CD14-positive monocyte (primary cell): ENCODE results near the gene KLK15. TPM values are rescaled to one million over a fixed set of nuclear protein-coding genes. Genes with fewer than 3 reads are reported as not detected.

Source experiments
- DNase-seq, 3 donors: peaks; one replicate each; pipeline ENCODE4 v3.0.0-alpha.2; 2011 to 2022
- H2AFZ ChIP-seq: 2 replicates; pipeline ENCODE4 v1.6.0; 2012; ENCODE audit warnings: mild to moderate bottlenecking, low read depth, low read length, inconsistent platforms; ENCODE audit not compliant: insufficient read depth, poor library complexity, severe bottlenecking
- H3K27ac ChIP-seq, 2 donors: 1 replicate in 1 of 2; 2 replicates in 1 of 2; pipeline ENCODE4 v1.5.1; 2012 to 2013; ENCODE audit warnings: low read length in 2 of 2, control low read depth in 1 of 2, inconsistent platforms in 1 of 2, low read depth in 1 of 2, mild to moderate bottlenecking in 1 of 2
- H3K27me3 ChIP-seq, 2 donors: one replicate each; pipeline versions ENCODE4 v1.6.0 to v1.6.1; 2011 to 2013; ENCODE audit warnings: low read length in 2 of 2; ENCODE audit not compliant: control insufficient read depth in 2 of 2, insufficient read depth in 2 of 2
- H3K36me3 ChIP-seq, 2 donors: replicated peaks in 1 of 2; 1 replicate in 1 of 2; 2 replicates in 1 of 2; pipeline versions ENCODE4 v1.5.1 to v1.6.1; 2012 to 2013; ENCODE audit warnings: low read length in 2 of 2, control low read depth in 1 of 2, inconsistent platforms in 1 of 2, mild to moderate bottlenecking in 1 of 2; ENCODE audit not compliant: insufficient read depth in 2 of 2, control insufficient read depth in 1 of 2
- H3K4me1 ChIP-seq, 2 donors: 1 replicate in 1 of 2; 2 replicates in 1 of 2; pipeline versions ENCODE4 v1.5.1 to v1.6.1; 2012 to 2013; ENCODE audit warnings: low read length in 2 of 2, control low read depth in 1 of 2, inconsistent platforms in 1 of 2, mild to moderate bottlenecking in 1 of 2, moderate library complexity in 1 of 2; ENCODE audit not compliant: insufficient read depth in 2 of 2, control insufficient read depth in 1 of 2
- H3K4me2 ChIP-seq: replicated peaks from 2 replicates; pipeline ENCODE3; 2012; ENCODE audit warnings: low read length, moderate library complexity, mild to moderate bottlenecking; ENCODE audit not compliant: poor library complexity, severe bottlenecking; ENCODE audit errors: extremely low read depth
- H3K4me3 ChIP-seq, 3 experiments: fragments of 200-600 bp in 1 of 3; sonication (generic) in 1 of 3; replicated peaks in 1 of 3; 1 replicate in 2 of 3; 2 replicates in 1 of 3; pipeline ENCODE4 v1.5.1; 2011 to 2013; ENCODE audit warnings: low read length in 3 of 3, mild to moderate bottlenecking in 3 of 3, control low read depth in 2 of 3, low read depth in 2 of 3, inconsistent platforms in 1 of 3, moderate library complexity in 1 of 3
- H3K79me2 ChIP-seq: 2 replicates; pipeline ENCODE4 v1.6.0; 2012; ENCODE audit warnings: mild to moderate bottlenecking, control low read depth, inconsistent platforms, low read length, moderate library complexity; ENCODE audit not compliant: insufficient read depth
- H3K9ac ChIP-seq: 2 replicates; pipeline ENCODE4 v1.6.0; 2017; ENCODE audit warnings: low read length, mild to moderate bottlenecking; ENCODE audit not compliant: insufficient read depth, poor library complexity, severe bottlenecking
- H3K9me3 ChIP-seq, 2 donors: replicated peaks in 1 of 2; 1 replicate in 1 of 2; 2 replicates in 1 of 2; pipeline versions ENCODE4 v1.5.1 to v1.6.1; 2012 to 2013; ENCODE audit warnings: low read length in 2 of 2, control low read depth in 1 of 2; ENCODE audit not compliant: control insufficient read depth in 1 of 2, insufficient read depth in 1 of 2
- H4K20me1 ChIP-seq: 2 replicates; pipeline ENCODE4 v1.6.0; 2012; ENCODE audit warnings: mild to moderate bottlenecking, low read length, control low read depth, moderate library complexity; ENCODE audit not compliant: insufficient read depth
- H3K27ac Mint-ChIP-seq, 7 donors: one replicate each; pipeline ENCODE4 v1.8.0; 2020; ENCODE audit warnings: mild to moderate bottlenecking in 7 of 7, mixed read lengths in 7 of 7, moderate library complexity in 6 of 7, inconsistent platforms in 2 of 7
- H3K27me3 Mint-ChIP-seq, 3 donors: one replicate each; pipeline ENCODE4 v1.8.0; 2021 to 2022; ENCODE audit warnings: low read depth in 3 of 3, mild to moderate bottlenecking in 3 of 3, mixed read lengths in 3 of 3, moderate library complexity in 3 of 3, inconsistent platforms in 1 of 3
- H3K36me3 Mint-ChIP-seq, 2 donors: one replicate each; pipeline ENCODE4 v1.8.0; 2020; ENCODE audit warnings: mixed read lengths in 2 of 2, inconsistent platforms in 1 of 2, mild to moderate bottlenecking in 1 of 2
- H3K4me1 Mint-ChIP-seq: one replicate; pipeline ENCODE4 v1.8.0; 2020; ENCODE audit warnings: mild to moderate bottlenecking, mixed read lengths
- H3K4me3 Mint-ChIP-seq, 2 donors: one replicate each; pipeline ENCODE4 v1.8.0; 2020; ENCODE audit warnings: mild to moderate bottlenecking in 2 of 2, mixed read lengths in 2 of 2, moderate library complexity in 1 of 2
- H3K9me3 Mint-ChIP-seq, 7 donors: one replicate each; pipeline ENCODE4 v1.8.0; 2020 to 2022; ENCODE audit warnings: mixed read lengths in 7 of 7, mild to moderate bottlenecking in 6 of 7, moderate library complexity in 6 of 7, inconsistent platforms in 2 of 7
- WGBS: methylation state at CpG from one replicate; pipeline ENCODE4 v1.1.5; 2013; ENCODE audit warnings: missing lambda C conversion rate; ENCODE audit not compliant: insufficient coverage; 5-methylcytosine and 5-hydroxymethylcytosine counted together
- intact Hi-C, 2 donors: fragments of 100-400 bp; cut with micrococcal nuclease; formaldehyde crosslinking; loops; one replicate each; pipeline versions ENCODE4 v1.15.0 to v1.15.1; 2023
- polyA plus RNA-seq, 3 donors: library from polyadenylated mRNA; depleted of rRNA in 1 of 3; unstranded in 2 of 3; stranded (reverse) in 1 of 3; fragments of 300-500 nt in 2 of 3; fragments of >200 nt in 1 of 3; fragmentation: Illumina TruSeq in 2 of 3; gene quantifications; 1 replicate in 2 of 3; 2 replicates in 1 of 3; pipeline ENCODE4 v1.2.3, GENCODE V29; 2012 to 2021
- TF ChIP-seq, protein P1 (sequence below): fragments of 200-600 bp; IDR thresholded peaks from one replicate; pipeline ENCODE4 v1.8.0; 2022; ENCODE audit warnings: antibody characterized with exemption, mild to moderate bottlenecking

KLK15 gene
- polyA plus RNA-seq, 3 donors, result not detected

DNA sequence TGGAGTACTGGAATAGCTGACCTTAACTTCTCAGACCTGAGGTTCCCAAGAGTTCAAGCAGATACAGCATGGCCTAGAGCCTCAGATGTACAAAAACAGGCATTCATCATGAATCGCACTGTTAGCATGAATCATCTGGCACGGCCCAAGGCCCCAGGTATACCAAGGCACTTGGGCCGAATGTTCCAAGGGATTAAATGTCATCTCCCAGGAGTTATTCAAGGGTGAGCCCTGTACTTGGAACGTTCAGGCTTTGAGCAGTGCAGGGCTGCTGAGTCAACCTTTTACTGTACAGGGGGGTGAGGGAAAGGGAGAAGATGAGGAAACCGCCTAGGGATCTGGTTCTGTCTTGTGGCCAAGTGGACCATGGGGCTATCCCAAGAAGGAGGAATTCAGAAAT is 27.6 kb upstream of the KLK15 start:
- intact Hi-C loops, result no loop called here
- peaks cover 0 to 18% (median 7%) of the 10 kb centered on the region in 7 donors for H3K9me3 Mint-ChIP-seq
- no peaks in the 10 kb centered on the region for H3K36me3 Mint-ChIP-seq
- 88% methylated on average over 4 of the region's 5 CpGs for WGBS
- Histone ChIP-seq H3K9me3 (peaks cover 5 to 8% of the 10 kb centered on the region in 2 donors), H3K4me3 (no peak overlapping the region), H4K20me1 (no peaks in the 10 kb centered on the region), H3K36me3 (no peaks in the 10 kb centered on the region), H2AFZ (no peak overlapping the region), H3K27ac (no peak overlapping the region), H3K4me2 (no peak overlapping the region), H3K79me2 (no peaks in the 10 kb centered on the region), H3K27me3 (no peaks in the 10 kb centered on the region), H3K9ac (no peak overlapping the region), H3K4me1 (no peaks in the 10 kb centered on the region)
- no peaks in the 10 kb centered on the region for H3K4me1 Mint-ChIP-seq
- peaks cover 24 to 32% (median 32%) of the 10 kb centered on the region in 3 donors for H3K27me3 Mint-ChIP-seq
- H3K4me3 Mint-ChIP-seq, result no peak overlapping the region
- H3K27ac Mint-ChIP-seq, result no peak overlapping the region
- TF ChIP-seq, protein P1, sequence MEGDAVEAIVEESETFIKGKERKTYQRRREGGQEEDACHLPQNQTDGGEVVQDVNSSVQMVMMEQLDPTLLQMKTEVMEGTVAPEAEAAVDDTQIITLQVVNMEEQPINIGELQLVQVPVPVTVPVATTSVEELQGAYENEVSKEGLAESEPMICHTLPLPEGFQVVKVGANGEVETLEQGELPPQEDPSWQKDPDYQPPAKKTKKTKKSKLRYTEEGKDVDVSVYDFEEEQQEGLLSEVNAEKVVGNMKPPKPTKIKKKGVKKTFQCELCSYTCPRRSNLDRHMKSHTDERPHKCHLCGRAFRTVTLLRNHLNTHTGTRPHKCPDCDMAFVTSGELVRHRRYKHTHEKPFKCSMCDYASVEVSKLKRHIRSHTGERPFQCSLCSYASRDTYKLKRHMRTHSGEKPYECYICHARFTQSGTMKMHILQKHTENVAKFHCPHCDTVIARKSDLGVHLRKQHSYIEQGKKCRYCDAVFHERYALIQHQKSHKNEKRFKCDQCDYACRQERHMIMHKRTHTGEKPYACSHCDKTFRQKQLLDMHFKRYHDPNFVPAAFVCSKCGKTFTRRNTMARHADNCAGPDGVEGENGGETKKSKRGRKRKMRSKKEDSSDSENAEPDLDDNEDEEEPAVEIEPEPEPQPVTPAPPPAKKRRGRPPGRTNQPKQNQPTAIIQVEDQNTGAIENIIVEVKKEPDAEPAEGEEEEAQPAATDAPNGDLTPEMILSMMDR, result no peak
- DNase-seq, result no peak

DNA sequence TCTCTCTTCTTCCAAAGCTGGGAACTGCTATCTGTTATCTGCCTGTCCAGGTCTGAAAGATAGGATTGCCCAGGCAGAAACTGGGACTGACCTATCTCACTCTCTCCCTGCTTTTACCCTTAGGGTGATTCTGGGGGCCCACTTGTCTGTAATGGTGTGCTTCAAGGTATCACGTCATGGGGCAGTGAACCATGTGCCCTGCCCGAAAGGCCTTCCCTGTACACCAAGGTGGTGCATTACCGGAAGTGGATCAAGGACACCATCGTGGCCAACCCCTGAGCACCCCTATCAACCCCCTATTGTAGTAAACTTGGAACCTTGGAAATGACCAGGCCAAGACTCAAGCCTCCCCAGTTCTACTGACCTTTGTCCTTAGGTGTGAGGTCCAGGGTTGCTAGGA is 26.5 kb upstream of the KLK15 start:
- DNase-seq, result no peak
- H3K79me2 ChIP-seq, result no peaks in the 10 kb centered on the region
- H2AFZ ChIP-seq, result no peak overlapping the region
- H3K4me1 Mint-ChIP-seq, result no peaks in the 10 kb centered on the region
- intact Hi-C loops, result no loop called here
- no peak overlapping the region for H3K4me2 ChIP-seq
- peaks cover 0 to 18% (median 7%) of the 10 kb centered on the region in 7 donors for H3K9me3 Mint-ChIP-seq
- no peaks in the 10 kb centered on the region for H3K4me1 ChIP-seq
- H3K9ac ChIP-seq, result no peak overlapping the region
- no peak overlapping the region for H3K27ac Mint-ChIP-seq
- H3K27me3 Mint-ChIP-seq, result peaks cover 28 to 36% (median 29%) of the 10 kb centered on the region in 3 donors
- no peak overlapping the region for H3K4me3 ChIP-seq
- no peak overlapping the region for H3K4me3 Mint-ChIP-seq
- H3K27ac ChIP-seq, result no peak overlapping the region
- H3K36me3 ChIP-seq, result no peaks in the 10 kb centered on the region
- WGBS, result 83% methylated on average over 1 of the region's 4 CpGs
- H3K27me3 ChIP-seq, result peaks cover 0 to 2% of the 10 kb centered on the region in 2 donors
- H3K9me3 ChIP-seq, result peaks cover 5 to 8% of the 10 kb centered on the region in 2 donors
- H4K20me1 ChIP-seq, result no peaks in the 10 kb centered on the region
- TF ChIP-seq, protein P1, result no peak
- no peaks in the 10 kb centered on the region for H3K36me3 Mint-ChIP-seq
